ENCODE measurements around the gene TTF2.
"Not testable (repeated sequence)": the region's sequence is repeated elsewhere in the genome, so short reads cannot be mapped to it uniquely, and the experiment has no call there.

TTF2 gene

GRCh38 chr1:117113199-117113598 is 53.1 kb downstream of the TTF2 start:
- FAIRE-seq: no peak
- no peak for TF ChIP-seq POLR2A (IDR thresholded peaks at IDR 0.05; ENCODE audit: low read depth, low read length)
- DNase-seq (ENCODE audit: insufficient read length, low spot score): no peak

GRCh38 chr1:117114877-117115276 is 54.8 kb downstream of the TTF2 start:
- FAIRE-seq (no peak), DNase-seq (ENCODE audit: insufficient read length, low spot score) (no peak)
- no peak for TF ChIP-seq POLR2A (IDR thresholded peaks at IDR 0.05; ENCODE audit: low read depth, low read length)

- TF ChIP-seq POLR2A (IDR thresholded peaks at IDR 0.05; ENCODE audit: low read depth, low read length): no peak
- FAIRE-seq: no peak
- DNase-seq (ENCODE audit: insufficient read length, low spot score): no peak
Measured at GRCh38 chr1:117116090-117116783, 56.1 kb downstream of the TTF2 start.

GRCh38 chr1:117116784-117117130 is 56.6 kb downstream of the TTF2 start:
- FAIRE-seq: no peak
- no peak for DNase-seq (ENCODE audit: insufficient read length, low spot score)
- TF ChIP-seq POLR2A (IDR thresholded peaks at IDR 0.05; ENCODE audit: low read depth, low read length): no peak

GRCh38 chr1:117117697-117118096 is 57.6 kb downstream of the TTF2 start:
- no peak for TF ChIP-seq POLR2A (IDR thresholded peaks at IDR 0.05; ENCODE audit: low read depth, low read length)
- FAIRE-seq: no peak

GRCh38 chr1:117118137-117118536 is 58.0 kb downstream of the TTF2 start:
- no peak for FAIRE-seq
- DNase-seq (ENCODE audit: insufficient read length, low spot score): no peak
- TF ChIP-seq POLR2A (IDR thresholded peaks at IDR 0.05; ENCODE audit: low read depth, low read length): no peak

More at GRCh38 chr1:117117697-117118096, 57.6 kb downstream of the TTF2 start:
- no peak for DNase-seq (ENCODE audit: insufficient read length, low spot score)

- FAIRE-seq; DNase-seq (ENCODE audit: insufficient read length, low spot score): not testable (repeated sequence)
Measured at GRCh38 chr1:117119144-117119543, 59.0 kb downstream of the TTF2 start.

- peak; percentile 60 for DNase-seq (ENCODE audit: insufficient read length, low spot score)
- no peak for TF ChIP-seq POLR2A (IDR thresholded peaks at IDR 0.05; ENCODE audit: low read depth, low read length)
- FAIRE-seq: no peak
Measured at GRCh38 chr1:117120774-117121588, 60.9 kb downstream of the TTF2 start.

GRCh38 chr1:117121589-117122329 is 61.6 kb downstream of the TTF2 start, which contains the start of gene TRIM45:
TRIM45 (minus strand) TSS chr1:117121749; CDS start chr1:117121201, 548 bp downstream.
- FAIRE-seq: peak; percentile 41
- peak; percentile 73 for TF ChIP-seq POLR2A (IDR thresholded peaks at IDR 0.05; ENCODE audit: low read depth, low read length)
- peak; percentile 90 for DNase-seq (ENCODE audit: insufficient read length, low spot score)

- FAIRE-seq (no peak), DNase-seq (ENCODE audit: insufficient read length, low spot score) (no peak)
- no peak for TF ChIP-seq POLR2A (IDR thresholded peaks at IDR 0.05; ENCODE audit: low read depth, low read length)
Measured at GRCh38 chr1:117122330-117123025, 62.4 kb downstream of the TTF2 start.

GRCh38 chr1:117123274-117123673 is 63.1 kb downstream of the TTF2 start:
- no peak for DNase-seq (ENCODE audit: insufficient read length, low spot score)
- TF ChIP-seq POLR2A (IDR thresholded peaks at IDR 0.05; ENCODE audit: low read depth, low read length): no peak
- FAIRE-seq: no peak

- no peak for TF ChIP-seq POLR2A (IDR thresholded peaks at IDR 0.05; ENCODE audit: low read depth, low read length)
- FAIRE-seq (no peak), DNase-seq (ENCODE audit: insufficient read length, low spot score) (no peak)
Measured at GRCh38 chr1:117124661-117125060, 64.5 kb downstream of the TTF2 start.

GRCh38 chr1:117127795-117128194 is 67.7 kb downstream of the TTF2 start:
- FAIRE-seq: no peak
- no peak for DNase-seq (ENCODE audit: insufficient read length, low spot score)

More at GRCh38 chr1:117127795-117128194, 67.7 kb downstream of the TTF2 start:
- no peak for TF ChIP-seq POLR2A (IDR thresholded peaks at IDR 0.05; ENCODE audit: low read depth, low read length)
